ENCODE measurements around the gene SCN5A. TPM values are rescaled to one million over a fixed set of nuclear protein-coding genes. Genes with fewer than 3 reads are reported as not detected.

SCN5A gene
- total RNA-seq, 1 experiment from 2014 or later, result 11.5 TPM

- ChIA-PET CTCF (interaction anchor here (0.6 to 1.9 kb wide), 15 partner anchors 9 to 731 kb away, joined by 3 to 16 read pairs (median 3); no protein-coding TSS in a partner anchor), RAD21 (ENCODE audit: low non-redundant PET in 1 of 2, low total read pairs in 2 of 2, uncharacterized antibody in 2 of 2, unreplicated experiment in 2 of 2) (interaction anchor here (1.0 to 1.3 kb wide), 3 partner anchors 9 to 198 kb away, joined by 3 to 6 read pairs (median 3); no protein-coding TSS in a partner anchor), POLR2A (no interaction called here)
- DNase-seq (ENCODE audit: low read depth, low spot score), result no peak
- BruUV-seq (replicated peaks), result no TSS peak
- no peak overlapping the region for H3K4me2 ChIP-seq (ENCODE audit: low read length)
- peaks cover 11 to 26% of the 10 kb centered on the region in 2 experiments for H3K4me1 ChIP-seq (ENCODE audit: control insufficient read depth in 1 of 2, insufficient read depth in 2 of 2, low read length in 2 of 2)
- no peak overlapping the region for H3K27ac ChIP-seq (ENCODE audit: low read depth, low read length)
- H3K9ac ChIP-seq (ENCODE audit: low read length), result no peak overlapping the region
- no peaks in the 10 kb centered on the region for H3K9me3 ChIP-seq (ENCODE audit: control insufficient read depth in 1 of 2, insufficient read depth in 1 of 2, low read depth in 1 of 2, low read length in 2 of 2)
- H3K27me3 ChIP-seq (ENCODE audit: insufficient read depth, low read length), result no peaks in the 10 kb centered on the region
- H4K20me1 ChIP-seq (ENCODE audit: insufficient read depth), result no peaks in the 10 kb centered on the region
- H3K4me3 ChIP-seq (replicated peaks in 1 of 2; ENCODE audit: low read depth in 1 of 2, low read length in 2 of 2), result no peak overlapping the region
- no peaks in the 10 kb centered on the region for H3K36me3 ChIP-seq (ENCODE audit: control insufficient read depth in 1 of 2, insufficient read depth in 2 of 2, low read length in 2 of 2)
- no peak overlapping the region for H2AFZ ChIP-seq (ENCODE audit: low read depth, low read length, poor library complexity, severe bottlenecking)
- H3K79me2 ChIP-seq (ENCODE audit: insufficient read depth, low read length), result no peaks in the 10 kb centered on the region
- no peaks in the 10 kb centered on the region for H3K9me2 ChIP-seq (ENCODE audit: insufficient read depth)
- intact Hi-C loops (cut with micrococcal nuclease), result loop anchor here (2.0 to 5.0 kb wide), 2 partner anchors 198 to 356 kb away; no protein-coding TSS in a partner anchor
- TF ChIP-seq CTCF (IDR thresholded peaks at IDR 0.05 in 2 of 3, conservative IDR thresholded peaks at IDR 0.05 in 1 of 3; ENCODE audit: borderline replicate concordance in 1 of 3, insufficient read depth in 1 of 3, low read depth in 2 of 3, low read length in 2 of 3) (peak; percentile 71 to 77 (median 75)), EZH2phosphoT487 (IDR thresholded peaks at IDR 0.05; ENCODE audit: borderline replicate concordance) (no peak), ZFX (IDR thresholded peaks at IDR 0.05) (no peak), MAX (IDR thresholded peaks at IDR 0.05) (peak; percentile 44), REST (IDR thresholded peaks at IDR 0.05; ENCODE audit: low read depth) (no peak), ZBTB33 (IDR thresholded peaks at IDR 0.05; ENCODE audit: extremely low read depth, insufficient replicate concordance, low read length) (no peak), JUND (IDR thresholded peaks at IDR 0.05) (no peak), POLR2A (IDR thresholded peaks at IDR 0.05; ENCODE audit: borderline replicate concordance, extremely low read depth, insufficient read depth, insufficient read length) (no peak), RAD21 (IDR thresholded peaks at IDR 0.05; ENCODE audit: low read depth) (peak; percentile 60), ZNF274 (IDR thresholded peaks at IDR 0.05; ENCODE audit: low read depth, low read length) (no peak), SIN3A (IDR thresholded peaks at IDR 0.05; ENCODE audit: low read depth) (no peak), YY1 (IDR thresholded peaks at IDR 0.05; ENCODE audit: extremely low read depth, insufficient replicate concordance, low read depth, low read length) (no peak), CEBPB (IDR thresholded peaks at IDR 0.05; ENCODE audit: low read depth) (no peak), CBX3 (IDR thresholded peaks at IDR 0.05; ENCODE audit: low read depth) (peak; percentile 52; the same call in 1 of the 2 replicates), TCF7L2 (IDR thresholded peaks at IDR 0.05; ENCODE audit: borderline replicate concordance, extremely low read depth, insufficient read depth, insufficient read length) (no peak)
- ATAC-seq, result no peak
Observed at GRCh38 chr3:38646630-38647029, 2.9 kb downstream of the SCN5A start.
